HepG2 (cell line): Measurements from ENCODE around the gene LRRC27. TPM values are rescaled to one million over a fixed set of nuclear protein-coding genes. Genes with fewer than 3 reads are reported as not detected.

Experiments used
- ATAC-seq: fragments of 200-7000 bp; cut with Tn5 transposase; 3 replicates; pipeline ENCODE4 v1.9.1; 2020; ENCODE audit warnings: mild to moderate bottlenecking, moderate library complexity
- BruUV-seq: library from RNA; stranded (reverse); fragments of 400-500 nt; replicated peaks from 2 replicates; lab custom pipeline; 2021; lab: Mats Ljungman, UMichigan
- CTCF ChIA-PET: fragments of 300-600 bp; formaldehyde crosslinking; extraction: SDS; loops from one replicate; lab custom pipeline; 2021; ENCODE audit warnings: low total read pairs, inconsistent platforms, low intra/inter-chr PET ratio; lab: Yijun Ruan, JAX
- POLR2A ChIA-PET: fragments of 350-600 bp; sonication (Branson Sonifier 250); formaldehyde crosslinking; loops from one replicate; lab custom pipeline; 2020; ENCODE audit warnings: antibody characterized with exemption, inconsistent platforms; lab: Yijun Ruan, JAX
- DNase-seq: peaks from one replicate; pipeline ENCODE4 v3.0.0-alpha.2; 2015; ENCODE audit warnings: low spot score
- FAIRE-seq: peaks from 3 replicates; lab custom pipeline; 2011; peaks lifted over from hg19 to GRCh38; lab: Jason Lieb, UNC
- H2AFZ ChIP-seq: one replicate; pipeline ENCODE4 v1.6.1; 2011; ENCODE audit warnings: low read length, inconsistent platforms
- H3K27ac ChIP-seq: fragments of 300-600 bp; 3 replicates; pipeline ENCODE4 v1.8.0; 2011; ENCODE audit warnings: mixed run types, mild to moderate bottlenecking, mixed read lengths, low read length, inconsistent platforms; ENCODE audit not compliant: insufficient read depth; ENCODE audit errors: extremely low read length
- H3K27me3 ChIP-seq, 2 experiments: fragments of 200-600 bp in 1 of 2; 2 replicates in 1 of 2; 3 replicates in 1 of 2; pipeline versions ENCODE4 v1.6.0 to v1.8.0; 2011; ENCODE audit warnings: low read length in 2 of 2, mild to moderate bottlenecking in 2 of 2, moderate library complexity in 2 of 2, inconsistent platforms in 1 of 2; ENCODE audit not compliant: insufficient read depth in 2 of 2, control insufficient read depth in 1 of 2
- H3K36me3 ChIP-seq, 2 experiments: fragments of 200-600 bp in 1 of 2; replicated peaks in 1 of 2; 2 replicates in 1 of 2; 3 replicates in 1 of 2; pipeline versions ENCODE4 v1.5.1 to v1.8.0; 2011; ENCODE audit warnings: low read length in 2 of 2, inconsistent platforms in 1 of 2; ENCODE audit not compliant: insufficient read depth in 2 of 2, control insufficient read depth in 1 of 2
- H3K4me1 ChIP-seq: 2 replicates; pipeline ENCODE4 v1.5.1; 2012; ENCODE audit warnings: low read length, inconsistent platforms; ENCODE audit not compliant: insufficient read depth
- H3K4me2 ChIP-seq: 2 replicates; pipeline ENCODE4 v1.6.0; 2011; ENCODE audit warnings: low read depth, low read length, inconsistent platforms
- H3K4me3 ChIP-seq, 3 experiments: fragments of 200-600 bp in 1 of 3; sonication (generic), shearing (Covaris generic) in 1 of 3; replicated peaks in 1 of 3; 2 replicates each; pipeline ENCODE4 v1.5.1; 2011 to 2016; ENCODE audit warnings: low read length in 3 of 3, inconsistent platforms in 2 of 3, low read depth in 2 of 3, mild to moderate bottlenecking in 2 of 3, control low read depth in 1 of 3, mixed read lengths in 1 of 3; ENCODE audit not compliant: insufficient read depth in 1 of 3
- H3K79me2 ChIP-seq: one replicate; pipeline ENCODE4 v1.6.1; 2011; ENCODE audit warnings: low read length, inconsistent platforms; ENCODE audit not compliant: insufficient read depth
- H3K9ac ChIP-seq: 2 replicates; pipeline ENCODE4 v1.6.0; 2011; ENCODE audit warnings: mild to moderate bottlenecking, low read depth, low read length, inconsistent platforms; ENCODE audit not compliant: insufficient read depth
- H3K9me3 ChIP-seq: 2 replicates; pipeline ENCODE4 v1.5.1; 2012; ENCODE audit warnings: mild to moderate bottlenecking, low read length
- H4K20me1 ChIP-seq: 2 replicates; pipeline ENCODE4 v1.6.0; 2011; ENCODE audit warnings: inconsistent platforms, mild to moderate bottlenecking, low read length, moderate library complexity; ENCODE audit not compliant: insufficient read depth
- ATAD3A ChIP-seq: sonication (generic); formaldehyde crosslinking; IDR thresholded peaks from 2 replicates; pipeline ENCODE4 v1.4.0; 2020; ENCODE audit warnings: missing genetic modification reagents
- FOXC1 ChIP-seq: sonication (generic); formaldehyde crosslinking; IDR thresholded peaks from 2 replicates; pipeline ENCODE4 v1.8.0; 2022; ENCODE audit warnings: mild to moderate bottlenecking, missing genetic modification reagents, borderline replicate concordance
- GFI1 ChIP-seq: sonication (generic); formaldehyde crosslinking; IDR thresholded peaks from 2 replicates; pipeline ENCODE4 v1.5.0; 2020; ENCODE audit warnings: missing genetic modification reagents, mild to moderate bottlenecking, borderline replicate concordance
- PHF21A ChIP-seq: sonication (generic); formaldehyde crosslinking; IDR thresholded peaks from 2 replicates; pipeline ENCODE4 v1.5.0; 2020; ENCODE audit warnings: mild to moderate bottlenecking, missing genetic modification reagents
- WGBS: methylation state at CpG from one replicate; pipeline ENCODE4 v1.1.6; 2017; ENCODE audit warnings: low lambda C conversion rate; 5-methylcytosine and 5-hydroxymethylcytosine counted together
- in situ Hi-C: cut with HindIII; loops from 2 replicates; pipeline ENCODE4 v1.10.0; 2017; ENCODE audit warnings: low pct_unique_long_range_greater_than_20kb; ENCODE audit not compliant: extremely low pct_ligation_motif_present
- intact Hi-C: fragments of 100-400 bp; cut with micrococcal nuclease; formaldehyde crosslinking; loops from one replicate; pipeline ENCODE4 v1.10.0; 2022; ENCODE audit not compliant: unreplicated experiment
- polyA plus RNA-seq, 8 experiments: library from polyadenylated mRNA; depleted of rRNA in 3 of 8; stranded (reverse) in 7 of 8; unstranded in 1 of 8; fragments of >200 nt; fragmentation: Illumina TruSeq in 4 of 8; extraction: Trizol in 4 of 8; gene quantifications; 2 replicates each; pipeline versions ENCODE4 v1.2.1 to v1.2.3, GENCODE V29; 2011 to 2016; ENCODE audit warnings: low read depth in 4 of 8, missing spikeins in 1 of 8, mixed read lengths in 1 of 8; ENCODE audit not compliant: insufficient read depth in 1 of 8
- total RNA-seq, 5 experiments: library from RNA; depleted of rRNA; stranded (reverse); fragments of >200 nt; fragmentation: Illumina TruSeq; extraction: Trizol; gene quantifications; 2 replicates each; pipeline ENCODE4 v1.2.3, GENCODE V29; 2016; ENCODE audit warnings: low read depth in 1 of 5
- TF ChIP-seq, protein P1 (sequence below): sonication (generic); formaldehyde crosslinking; IDR thresholded peaks from 2 replicates; pipeline ENCODE4 v1.5.0; 2020; ENCODE audit warnings: mild to moderate bottlenecking, missing genetic modification reagents
- TF ChIP-seq, protein P2 (sequence below): sonication (generic); IDR thresholded peaks from 2 replicates; pipeline ENCODE4 v1.6.1; 2016; ENCODE audit warnings: low read depth, borderline replicate concordance

LRRC27 gene
- total and polyA plus RNA-seq, 2 of the 13 experiments (the other 11 are each of a cell fraction or from before 2014, with no cell fraction given): 4.2 to 4.6 TPM

DNA sequence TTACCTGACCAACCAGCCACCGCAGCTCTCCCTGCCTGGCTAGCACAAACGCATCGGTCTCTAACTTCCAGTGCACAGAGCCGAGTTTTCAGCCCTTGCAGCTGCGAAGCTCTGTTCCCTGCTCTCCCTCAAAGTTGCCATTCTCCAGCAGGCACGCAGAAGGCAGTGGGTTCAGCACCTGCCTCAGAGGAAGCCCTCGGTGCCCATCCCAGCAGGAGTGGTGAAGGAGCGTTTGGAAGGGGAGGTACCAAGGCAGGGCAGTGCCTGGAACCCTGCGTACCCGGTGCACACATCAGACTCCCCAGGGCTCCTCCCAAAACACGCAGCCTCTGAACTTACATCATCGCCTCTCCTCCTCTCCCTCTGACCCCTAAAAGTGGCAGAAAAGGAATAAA, 22.5 kb upstream of the LRRC27 start:
- BruUV-seq: no TSS peak
- ChIA-PET POLR2A (no interaction called here), CTCF (no interaction called here)
- peaks cover 61% of the 10 kb centered on the region for H3K4me1 ChIP-seq
- H3K27ac ChIP-seq: no peak overlapping the region
- no peak for TF ChIP-seq FOXC1 (CRISPR knock-in tag)
- TF ChIP-seq, protein P1, sequence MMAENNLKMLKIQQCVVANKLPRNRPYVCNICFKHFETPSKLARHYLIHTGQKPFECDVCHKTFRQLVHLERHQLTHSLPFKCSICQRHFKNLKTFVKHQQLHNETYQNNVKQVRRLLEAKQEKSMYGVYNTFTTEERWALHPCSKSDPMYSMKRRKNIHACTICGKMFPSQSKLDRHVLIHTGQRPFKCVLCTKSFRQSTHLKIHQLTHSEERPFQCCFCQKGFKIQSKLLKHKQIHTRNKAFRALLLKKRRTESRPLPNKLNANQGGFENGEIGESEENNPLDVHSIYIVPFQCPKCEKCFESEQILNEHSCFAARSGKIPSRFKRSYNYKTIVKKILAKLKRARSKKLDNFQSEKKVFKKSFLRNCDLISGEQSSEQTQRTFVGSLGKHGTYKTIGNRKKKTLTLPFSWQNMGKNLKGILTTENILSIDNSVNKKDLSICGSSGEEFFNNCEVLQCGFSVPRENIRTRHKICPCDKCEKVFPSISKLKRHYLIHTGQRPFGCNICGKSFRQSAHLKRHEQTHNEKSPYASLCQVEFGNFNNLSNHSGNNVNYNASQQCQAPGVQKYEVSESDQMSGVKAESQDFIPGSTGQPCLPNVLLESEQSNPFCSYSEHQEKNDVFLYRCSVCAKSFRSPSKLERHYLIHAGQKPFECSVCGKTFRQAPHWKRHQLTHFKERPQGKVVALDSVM (CRISPR knock-in tag): no peak
- TF ChIP-seq, protein P2, sequence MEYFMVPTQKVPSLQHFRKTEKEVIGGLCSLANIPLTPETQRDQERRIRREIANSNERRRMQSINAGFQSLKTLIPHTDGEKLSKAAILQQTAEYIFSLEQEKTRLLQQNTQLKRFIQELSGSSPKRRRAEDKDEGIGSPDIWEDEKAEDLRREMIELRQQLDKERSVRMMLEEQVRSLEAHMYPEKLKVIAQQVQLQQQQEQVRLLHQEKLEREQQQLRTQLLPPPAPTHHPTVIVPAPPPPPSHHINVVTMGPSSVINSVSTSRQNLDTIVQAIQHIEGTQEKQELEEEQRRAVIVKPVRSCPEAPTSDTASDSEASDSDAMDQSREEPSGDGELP: no peak
- TF ChIP-seq ATAD3A: no peak
- no peak for TF ChIP-seq GFI1 (CRISPR knock-in tag)
- no peak for TF ChIP-seq PHF21A (CRISPR knock-in tag)
- no peak overlapping the region for H3K9ac ChIP-seq
- H3K9me3 ChIP-seq: no peaks in the 10 kb centered on the region
- H2AFZ ChIP-seq: no peak overlapping the region
- peaks cover 0 to 12% of the 10 kb centered on the region in 2 experiments; a peak in 2 of 5 replicates for H3K27me3 ChIP-seq
- no peaks in the 10 kb centered on the region for H3K79me2 ChIP-seq
- no peaks in the 10 kb centered on the region for H3K36me3 ChIP-seq
- no peak for ATAC-seq
- H3K4me3 ChIP-seq: no peak overlapping the region
- in situ Hi-C loops: no loop called here
- no peak overlapping the region for H3K4me2 ChIP-seq
- no peak for FAIRE-seq
- no peak for DNase-seq
- WGBS: 36% methylated on average over 4 of the region's 12 CpGs
- intact Hi-C loops: no loop called here
- no peaks in the 10 kb centered on the region for H4K20me1 ChIP-seq
